Mesenchymal stem cell (in vitro differentiated cells and primary cell): ENCODE measurements around the gene FARP1.

ENCODE experiments used
- DNase-seq: peaks from one replicate; pipeline ENCODE4 v3.0.0-alpha.2; 2013
- H2AFZ ChIP-seq: one replicate; pipeline ENCODE4 v1.6.1; 2013; ENCODE audit warnings: low read depth, mild to moderate bottlenecking, control low read depth, inconsistent platforms, low read length, moderate library complexity
- H2AK5ac ChIP-seq: 2 replicates; pipeline ENCODE4 v1.6.1; 2013; ENCODE audit warnings: low read length, moderate library complexity, mild to moderate bottlenecking, inconsistent platforms; ENCODE audit not compliant: severe bottlenecking
- H2BK120ac ChIP-seq: one replicate; pipeline ENCODE4 v1.6.1; 2013; ENCODE audit warnings: low read depth, mild to moderate bottlenecking, inconsistent platforms, low read length, moderate library complexity
- H2BK12ac ChIP-seq, 2 experiments: one replicate each; pipeline ENCODE4 v1.6.1; 2013; ENCODE audit warnings: inconsistent platforms in 2 of 2, low read length in 2 of 2, mild to moderate bottlenecking in 2 of 2, moderate library complexity in 2 of 2, control low read depth in 1 of 2
- H2BK15ac ChIP-seq: one replicate; pipeline ENCODE4 v1.6.1; 2013; ENCODE audit warnings: mild to moderate bottlenecking, low read depth, inconsistent platforms; ENCODE audit not compliant: poor library complexity, severe bottlenecking
- H2BK5ac ChIP-seq: 2 replicates; pipeline ENCODE4 v1.6.1; 2013; ENCODE audit warnings: low read depth, mild to moderate bottlenecking, low read length, control low read depth, inconsistent platforms; ENCODE audit not compliant: poor library complexity, severe bottlenecking
- H3K14ac ChIP-seq, 2 experiments: one replicate each; pipeline ENCODE4 v1.6.1; 2013; ENCODE audit warnings: inconsistent platforms in 2 of 2, low read length in 2 of 2, control low read depth in 1 of 2, mild to moderate bottlenecking in 1 of 2, moderate library complexity in 1 of 2
- H3K18ac ChIP-seq, 2 experiments: one replicate each; pipeline ENCODE4 v1.6.1; 2013; ENCODE audit warnings: inconsistent platforms in 2 of 2, low read length in 2 of 2, control low read depth in 1 of 2, low read depth in 1 of 2, mild to moderate bottlenecking in 1 of 2
- H3K23ac ChIP-seq, 2 experiments: one replicate each; pipeline ENCODE4 v1.6.1; 2013; ENCODE audit warnings: inconsistent platforms in 2 of 2, low read length in 2 of 2, mild to moderate bottlenecking in 2 of 2, moderate library complexity in 2 of 2, control low read depth in 1 of 2
- H3K27ac ChIP-seq: 2 replicates; pipeline ENCODE4 v1.5.1; 2013; ENCODE audit warnings: mild to moderate bottlenecking, moderate library complexity, low read length, control low read depth, inconsistent platforms; ENCODE audit not compliant: poor library complexity, severe bottlenecking
- H3K27me3 ChIP-seq, 2 experiments: 2 replicates each; pipeline versions ENCODE4 v1.6.1 to v1.7.0; 2013; ENCODE audit warnings: low read length in 2 of 2, mild to moderate bottlenecking in 2 of 2, moderate library complexity in 2 of 2, control low read depth in 1 of 2, inconsistent platforms in 1 of 2; ENCODE audit not compliant: control insufficient read depth in 1 of 2, insufficient read depth in 1 of 2
- H3K36me3 ChIP-seq, 2 experiments: 2 replicates each; pipeline versions ENCODE4 v1.6.1 to v1.7.0; 2013; ENCODE audit warnings: low read length in 2 of 2, control low read depth in 1 of 2, inconsistent platforms in 1 of 2, low read depth in 1 of 2, mild to moderate bottlenecking in 1 of 2; ENCODE audit not compliant: insufficient read depth in 2 of 2, control insufficient read depth in 1 of 2
- H3K4ac ChIP-seq, 2 experiments: one replicate each; pipeline ENCODE4 v1.6.1; 2013; ENCODE audit warnings: inconsistent platforms in 2 of 2, low read length in 2 of 2, mild to moderate bottlenecking in 2 of 2, moderate library complexity in 2 of 2, control low read depth in 1 of 2, low read depth in 1 of 2
- H3K4me1 ChIP-seq: 2 replicates; pipeline ENCODE4 v1.6.1; 2013; ENCODE audit warnings: low read depth, low read length, control low read depth; ENCODE audit not compliant: control insufficient read depth, insufficient read depth
- H3K4me2 ChIP-seq: 2 replicates; pipeline ENCODE4 v1.6.1; 2013; ENCODE audit warnings: low read length, mild to moderate bottlenecking, inconsistent platforms; ENCODE audit not compliant: poor library complexity, severe bottlenecking
- H3K4me3 ChIP-seq, 2 experiments: 2 replicates each; pipeline versions ENCODE4 v1.5.1 to v1.7.0; 2013; ENCODE audit warnings: low read length in 2 of 2, mild to moderate bottlenecking in 2 of 2, control low read depth in 1 of 2, low read depth in 1 of 2; ENCODE audit not compliant: insufficient read depth in 1 of 2
- H3K79me1 ChIP-seq: replicated peaks from 2 replicates; pipeline ENCODE4 v1.6.1; 2013; ENCODE audit warnings: mild to moderate bottlenecking, control low read depth, low read length, inconsistent platforms; ENCODE audit not compliant: poor library complexity, severe bottlenecking
- H3K9ac ChIP-seq: 2 replicates; pipeline ENCODE4 v1.7.0; 2013; ENCODE audit warnings: mild to moderate bottlenecking, low read length, moderate library complexity
- H3K9me3 ChIP-seq: 2 replicates; pipeline ENCODE4 v1.7.0; 2013; ENCODE audit warnings: mild to moderate bottlenecking, low read length; ENCODE audit not compliant: control insufficient read depth
- H4K8ac ChIP-seq: one replicate; pipeline ENCODE4 v1.6.1; 2013; ENCODE audit warnings: inconsistent platforms, mild to moderate bottlenecking, low read length, moderate library complexity
- H4K91ac ChIP-seq: one replicate; pipeline ENCODE4 v1.6.1; 2013; ENCODE audit warnings: mild to moderate bottlenecking, low read length, inconsistent platforms
- WGBS: methylation state at CpG from one replicate; pipeline ENCODE4 v1.1.7; 2013; ENCODE audit warnings: mixed read lengths; 5-methylcytosine and 5-hydroxymethylcytosine counted together

FARP1 gene

DNA sequence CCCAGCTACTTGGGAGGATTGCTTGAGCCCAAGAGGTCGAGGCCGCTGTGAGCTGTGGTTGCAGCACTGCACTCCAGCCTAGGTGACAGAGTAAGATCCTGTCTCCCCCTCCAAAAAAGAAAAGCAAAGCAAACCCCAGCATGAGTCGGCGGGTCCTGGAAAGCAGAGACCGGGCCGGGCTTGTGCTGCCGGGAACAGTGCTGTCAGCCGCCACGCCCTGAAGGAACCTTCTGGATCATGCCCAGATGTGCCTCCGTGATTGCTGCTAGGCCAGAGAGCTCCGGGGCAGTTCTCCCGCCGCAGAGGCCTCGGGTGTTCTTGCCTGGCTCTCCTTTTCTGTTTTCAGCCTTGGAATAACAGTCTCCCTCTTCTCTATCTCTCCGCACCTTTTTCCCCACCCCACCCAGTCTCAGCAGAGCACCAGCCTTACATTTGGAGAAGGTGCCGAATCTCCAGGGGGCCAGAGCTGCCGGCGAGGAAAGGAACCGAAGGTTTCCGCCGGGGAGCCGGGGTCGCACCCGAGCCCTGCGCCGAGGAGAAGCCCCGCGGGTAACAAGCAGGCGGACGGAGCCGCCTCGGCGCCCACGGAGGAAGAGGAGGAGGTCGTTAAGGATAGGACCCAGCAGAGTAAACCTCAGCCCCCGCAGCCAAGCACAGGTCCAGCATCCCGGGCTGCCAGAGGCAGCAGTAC lies 252.1 kb downstream of the FARP1 start:
- H3K4ac ChIP-seq = no peak overlapping the region
- no peak overlapping the region for H2BK15ac ChIP-seq
- DNase-seq = no peak
- no peak overlapping the region for H2AFZ ChIP-seq
- H3K4me1 ChIP-seq = no peaks in the 10 kb centered on the region
- H3K27me3 ChIP-seq = no peaks in the 10 kb centered on the region
- H3K9me3 ChIP-seq = no peaks in the 10 kb centered on the region
- H3K14ac ChIP-seq = no peak overlapping the region
- no peak overlapping the region for H3K18ac ChIP-seq
- no peak overlapping the region for H2AK5ac ChIP-seq
- peaks cover 20% of the 10 kb centered on the region for H3K79me1 ChIP-seq
- WGBS = 96% methylated on average over 37 of the region's 37 CpGs
- H3K36me3 ChIP-seq = peaks cover 40 to 51% of the 10 kb centered on the region in 2 experiments
- no peak overlapping the region for H3K4me3 ChIP-seq
- no peak overlapping the region for H4K91ac ChIP-seq
- no peak overlapping the region for H2BK12ac ChIP-seq
- no peak overlapping the region for H2BK5ac ChIP-seq
- H2BK120ac ChIP-seq = no peak overlapping the region
- no peak overlapping the region for H3K9ac ChIP-seq
- no peak overlapping the region for H3K27ac ChIP-seq
- H3K23ac ChIP-seq = no peak overlapping the region
- H4K8ac ChIP-seq = no peak overlapping the region
- no peak overlapping the region for H3K4me2 ChIP-seq

DNA sequence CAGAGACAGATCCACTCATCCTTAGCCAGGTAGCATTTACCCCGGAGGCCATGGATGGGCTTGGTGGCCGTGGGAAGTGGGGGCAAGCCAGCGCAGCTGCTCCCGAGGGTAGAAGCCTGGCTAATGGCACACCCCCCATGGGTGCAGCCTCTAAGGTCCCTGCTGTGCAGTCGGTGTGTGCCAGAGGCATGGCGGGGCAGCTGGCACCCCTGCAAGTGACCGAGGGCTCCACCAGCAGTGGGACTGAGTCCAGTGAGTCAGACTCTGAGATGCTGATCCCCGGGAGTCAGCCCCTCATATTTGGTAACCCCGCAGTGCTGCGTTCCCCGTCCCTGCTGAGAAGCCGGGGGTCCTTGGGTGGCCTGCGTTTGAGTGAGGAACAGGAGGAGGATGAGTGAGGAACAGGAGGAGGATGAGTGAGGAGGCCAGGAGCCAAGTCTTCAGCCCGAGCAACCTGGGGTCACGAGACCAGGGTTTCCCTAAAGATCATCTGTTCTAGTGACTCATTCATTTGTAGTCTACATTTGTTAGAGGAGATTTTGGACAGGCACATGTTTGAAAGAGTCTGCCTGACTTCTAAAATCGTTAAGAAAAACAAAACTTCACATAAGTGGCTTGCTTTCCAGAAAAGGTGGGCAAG lies 253.3 kb downstream of the FARP1 start:
- Histone ChIP-seq H3K4ac (no peak overlapping the region), H2AK5ac (no peak overlapping the region), H3K14ac (no peak overlapping the region), H3K18ac (no peak overlapping the region), H4K91ac (peak overlapping the region; percentile 25), H3K9me3 (no peaks in the 10 kb centered on the region), H3K4me3 (no peak overlapping the region), H3K9ac (no peak overlapping the region), H3K23ac (no peak overlapping the region), H3K27me3 (no peaks in the 10 kb centered on the region), H3K36me3 (peaks cover 28 to 42% of the 10 kb centered on the region in 2 experiments), H3K4me1 (no peaks in the 10 kb centered on the region), H2BK5ac (no peak overlapping the region), H2BK120ac (no peak overlapping the region), H3K79me1 (peaks cover 20% of the 10 kb centered on the region), H4K8ac (no peak overlapping the region), H3K27ac (no peak overlapping the region), H2BK12ac (no peak overlapping the region), H2BK15ac (no peak overlapping the region), H3K4me2 (no peak overlapping the region), H2AFZ (no peak overlapping the region)
- 91% methylated on average over 13 of the region's 16 CpGs for WGBS
- DNase-seq = no peak

GRCh38 chr13:98397221-98397620 lies 254.3 kb downstream of the FARP1 start:
- Histone ChIP-seq H3K27ac (no peak overlapping the region), H2AK5ac (no peak overlapping the region), H2BK120ac (no peak overlapping the region), H3K23ac (no peak overlapping the region), H2BK15ac (no peak overlapping the region), H3K4ac (no peak overlapping the region), H3K4me2 (no peak overlapping the region), H3K36me3 (peaks cover 28 to 40% of the 10 kb centered on the region in 2 experiments), H2BK12ac (no peak overlapping the region), H4K91ac (no peak overlapping the region), H3K4me3 (no peak overlapping the region), H3K27me3 (no peaks in the 10 kb centered on the region), H3K79me1 (peaks cover 23% of the 10 kb centered on the region), H3K9ac (no peak overlapping the region), H3K4me1 (no peaks in the 10 kb centered on the region), H2AFZ (no peak overlapping the region), H3K18ac (no peak overlapping the region), H4K8ac (no peak overlapping the region), H2BK5ac (no peak overlapping the region), H3K9me3 (no peaks in the 10 kb centered on the region), H3K14ac (no peak overlapping the region)
- 100% methylated on average over 1 of the region's 1 CpG for WGBS
- DNase-seq = peak; percentile 42

DNA sequence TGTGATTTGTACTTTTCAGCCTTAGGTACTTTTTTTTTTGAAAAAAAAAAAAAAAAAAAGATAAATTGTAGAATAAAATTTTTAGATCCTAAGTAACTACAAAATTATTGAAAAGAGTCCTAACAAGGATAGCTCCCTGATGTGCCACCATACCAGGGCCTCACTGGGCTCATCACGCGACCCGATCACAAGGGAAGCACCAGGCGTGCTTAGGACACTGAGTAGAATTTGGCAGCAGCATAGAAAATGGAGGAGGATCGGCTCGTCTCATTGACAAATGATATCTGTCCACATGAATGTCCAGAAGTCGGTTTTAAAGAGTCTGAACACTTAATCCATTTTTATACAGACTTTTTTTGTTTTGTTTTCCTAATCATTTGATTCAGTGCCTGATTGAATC lies 255.0 kb downstream of the FARP1 start:
- no peak overlapping the region for H2BK15ac ChIP-seq
- H3K14ac ChIP-seq = no peak overlapping the region
- H3K27ac ChIP-seq = no peak overlapping the region
- H2AFZ ChIP-seq = no peak overlapping the region
- no peak overlapping the region for H4K8ac ChIP-seq
- WGBS = 100% methylated on average over 6 of the region's 7 CpGs
- H3K9ac ChIP-seq = no peak overlapping the region
- H3K36me3 ChIP-seq = peaks cover 28 to 40% of the 10 kb centered on the region in 2 experiments
- H3K27me3 ChIP-seq = no peaks in the 10 kb centered on the region
- H3K4me1 ChIP-seq = no peaks in the 10 kb centered on the region
- H2BK12ac ChIP-seq = no peak overlapping the region
- H3K4me2 ChIP-seq = no peak overlapping the region
- no peak overlapping the region for H3K18ac ChIP-seq
- no peak overlapping the region for H2BK120ac ChIP-seq
- no peak overlapping the region for H2AK5ac ChIP-seq
- peaks cover 26% of the 10 kb centered on the region for H3K79me1 ChIP-seq
- no peak overlapping the region for H4K91ac ChIP-seq
- no peak for DNase-seq
- no peaks in the 10 kb centered on the region for H3K9me3 ChIP-seq
- no peak overlapping the region for H3K23ac ChIP-seq
- no peak overlapping the region for H2BK5ac ChIP-seq
- H3K4ac ChIP-seq = no peak overlapping the region
- H3K4me3 ChIP-seq = no peak overlapping the region
